NCI-H187 treated with DMSO at 0.1 percent for 48 hours (cell line): ENCODE measurements around the gene HARBI1.

Experiments
- DNase-seq: peaks from one replicate; lab custom pipeline; 2025; lab: John Stamatoyannopoulos, UW

The HARBI1 gene

DNA sequence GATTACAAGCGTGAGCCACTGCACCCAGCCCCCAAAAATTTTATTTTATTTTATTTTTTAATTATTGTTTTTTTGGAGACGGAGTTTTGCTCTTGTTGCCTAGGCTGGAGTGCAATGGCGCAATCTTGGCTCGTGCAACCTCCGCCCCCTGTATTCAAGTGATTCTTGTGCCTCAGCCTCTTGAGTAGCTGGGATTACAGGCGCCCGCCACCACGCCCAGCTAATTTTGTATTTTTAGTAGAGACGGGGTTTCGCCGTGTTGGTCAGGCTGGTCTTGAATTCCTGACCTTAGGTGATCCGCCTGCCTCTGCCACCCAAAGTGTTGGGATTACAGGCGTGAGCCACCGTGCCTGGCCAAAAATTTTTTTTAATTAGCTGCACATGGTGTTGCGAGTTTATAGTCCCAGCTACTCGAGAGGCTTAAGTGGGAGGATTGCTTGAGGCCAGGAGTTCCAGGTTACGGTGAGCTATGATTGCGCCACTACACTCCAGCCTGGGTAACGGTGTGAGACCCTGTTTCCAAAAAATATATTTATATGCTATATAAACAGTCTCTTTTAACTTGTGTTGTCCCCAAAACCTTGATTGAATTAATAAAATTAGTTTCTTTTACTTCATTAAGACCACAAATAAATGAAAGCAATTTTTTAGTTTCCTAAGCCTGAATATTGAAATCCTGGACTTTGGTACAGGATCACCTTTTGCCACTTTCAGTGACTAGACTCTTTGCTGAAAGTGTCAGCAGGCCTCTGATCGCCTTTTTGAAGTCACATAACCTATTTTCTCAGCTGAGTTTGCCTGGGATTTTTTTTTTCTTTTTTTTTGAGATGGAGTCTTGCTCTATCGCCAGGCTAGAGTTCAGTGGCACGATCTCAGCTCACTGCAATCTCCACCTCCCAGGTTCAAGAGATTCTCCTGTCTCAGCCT, 16.5 kb upstream of the HARBI1 start:
- no peak for DNase-seq

DNA sequence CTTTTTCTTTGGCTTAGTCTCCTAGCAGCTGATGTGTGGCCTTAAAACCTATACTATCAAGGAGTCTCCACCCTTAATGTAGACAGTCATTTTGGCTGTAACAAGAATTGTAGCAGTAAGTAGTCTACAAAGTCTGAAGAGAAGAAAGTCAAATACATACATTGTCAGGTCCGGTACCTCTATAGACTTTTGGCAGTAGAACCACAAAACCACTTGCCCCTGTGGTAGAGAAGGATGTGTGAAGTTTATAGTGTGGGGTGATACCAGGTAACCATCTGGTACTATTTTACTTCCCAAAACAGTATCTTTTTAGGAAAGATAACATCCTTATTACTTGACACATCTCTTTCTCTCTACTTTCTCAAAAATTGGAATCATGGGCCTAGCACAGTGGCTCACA, 15.5 kb upstream of the HARBI1 start:
- no peak for DNase-seq

DNA sequence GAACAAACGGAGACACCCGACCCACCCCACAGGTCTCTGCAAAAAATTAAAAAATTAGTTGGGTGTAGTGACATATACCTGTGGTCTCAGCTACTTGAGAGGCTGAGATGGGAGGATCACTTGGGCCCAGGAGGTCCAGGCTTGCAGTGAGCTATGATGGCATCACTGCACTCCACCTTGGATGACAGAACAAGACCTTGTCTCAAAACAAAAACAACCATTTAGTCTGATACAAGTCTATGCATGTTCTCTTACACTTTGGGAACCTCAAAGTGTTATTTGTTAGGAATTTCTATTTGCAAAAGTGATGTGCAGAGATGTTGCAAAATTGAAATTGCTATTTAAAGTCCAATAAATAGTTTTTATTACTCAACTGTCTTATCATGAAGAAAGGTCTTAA, 14.6 kb upstream of the HARBI1 start:
- DNase-seq: no peak

DNA sequence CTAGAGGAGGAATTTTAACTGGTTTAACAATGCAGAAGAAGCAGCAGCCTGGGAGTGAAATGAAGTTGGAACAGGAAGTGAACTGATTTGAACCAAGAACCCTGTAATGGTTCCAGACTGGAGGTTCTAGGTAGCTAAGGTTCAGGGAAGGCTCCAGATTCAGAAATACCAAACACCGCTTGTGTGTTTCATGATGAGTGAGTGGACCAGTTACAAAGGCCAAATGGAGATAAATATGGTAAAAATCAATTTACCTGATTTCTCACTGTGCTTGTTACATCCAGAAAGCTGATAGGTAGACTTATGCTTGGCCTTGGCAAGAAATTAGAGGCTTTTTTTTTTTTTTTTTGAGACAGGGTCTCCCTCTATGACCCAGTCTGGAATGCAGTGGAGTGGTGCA, 13.2 kb upstream of the HARBI1 start:
- DNase-seq: no peak

DNA sequence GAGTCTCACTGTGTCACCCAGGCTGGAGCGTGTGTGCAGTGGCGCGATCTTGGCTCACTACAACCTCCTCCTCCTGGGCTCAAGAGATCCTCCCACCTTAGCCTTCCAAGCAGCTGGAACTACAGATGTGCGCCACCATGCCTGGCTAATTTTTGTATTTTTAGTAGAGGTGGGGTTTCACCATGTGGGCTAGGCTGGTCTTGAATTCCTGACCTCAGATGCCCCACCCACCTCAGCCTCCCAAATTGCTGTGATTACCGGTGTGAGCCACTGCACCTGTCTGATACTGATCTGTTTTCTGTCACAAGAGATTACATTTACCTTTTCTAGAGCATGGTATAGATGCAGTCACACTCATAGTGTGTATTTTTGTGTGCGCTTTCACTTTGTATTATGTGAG, 11.9 kb upstream of the HARBI1 start:
- no peak for DNase-seq

DNA sequence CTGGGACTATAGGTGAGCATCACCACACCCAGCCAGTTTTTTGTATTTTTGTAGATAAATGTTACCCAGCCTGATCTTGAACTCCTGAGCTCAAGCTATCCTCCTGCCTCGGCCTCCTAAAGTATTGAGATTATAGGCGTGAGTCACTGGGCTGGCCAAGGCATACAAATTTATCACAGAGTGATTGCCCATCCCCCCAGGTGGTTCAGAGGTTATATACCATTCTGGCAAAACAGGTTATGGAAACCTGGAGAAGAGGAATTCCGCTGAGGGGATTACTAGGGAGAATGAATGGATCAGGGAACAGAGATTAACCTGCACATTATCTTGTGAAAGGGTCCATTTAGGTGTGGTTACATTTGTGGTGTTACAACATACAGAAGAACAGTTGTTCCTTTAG, 8.4 kb upstream of the HARBI1 start:
- DNase-seq: no peak

DNA sequence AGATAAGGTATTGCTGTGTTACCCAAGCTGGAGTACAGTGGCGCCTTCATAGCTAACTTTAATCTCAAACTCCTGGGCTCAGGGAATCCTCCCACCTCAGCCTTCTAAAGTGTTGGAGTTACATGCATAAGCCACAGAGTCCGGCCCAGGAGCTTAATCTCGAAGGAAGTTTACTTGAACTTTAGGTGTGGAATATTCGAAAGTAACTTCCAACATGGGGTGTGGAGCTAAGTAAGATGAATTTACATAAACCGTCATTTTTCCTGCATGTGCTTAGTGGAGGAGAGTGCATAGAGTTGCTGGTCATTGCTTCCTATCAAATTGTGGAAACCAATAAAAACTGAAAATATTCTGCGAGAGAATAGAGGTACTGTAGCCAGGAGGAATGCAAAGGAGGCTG, 1.8 kb upstream of the HARBI1 start:
- DNase-seq: no peak

DNA sequence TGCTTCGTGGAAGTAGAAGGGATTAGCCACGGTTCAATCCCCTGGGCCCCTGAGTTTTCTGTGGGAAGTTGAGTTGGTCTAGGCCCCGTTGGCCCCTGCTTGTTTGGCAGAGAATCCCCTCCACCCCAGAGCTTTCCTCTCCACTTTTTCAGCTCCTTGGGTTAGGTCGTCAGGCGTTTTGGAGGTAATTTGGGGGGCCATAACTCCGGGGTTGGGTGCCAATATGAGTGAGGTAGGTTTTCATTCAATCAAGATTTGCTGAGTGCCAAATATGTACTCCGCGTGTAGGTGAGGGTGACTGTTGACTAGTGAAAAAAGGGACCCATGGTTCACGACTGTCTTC, 916 bp upstream of the HARBI1 start:
- no peak for DNase-seq

DNA sequence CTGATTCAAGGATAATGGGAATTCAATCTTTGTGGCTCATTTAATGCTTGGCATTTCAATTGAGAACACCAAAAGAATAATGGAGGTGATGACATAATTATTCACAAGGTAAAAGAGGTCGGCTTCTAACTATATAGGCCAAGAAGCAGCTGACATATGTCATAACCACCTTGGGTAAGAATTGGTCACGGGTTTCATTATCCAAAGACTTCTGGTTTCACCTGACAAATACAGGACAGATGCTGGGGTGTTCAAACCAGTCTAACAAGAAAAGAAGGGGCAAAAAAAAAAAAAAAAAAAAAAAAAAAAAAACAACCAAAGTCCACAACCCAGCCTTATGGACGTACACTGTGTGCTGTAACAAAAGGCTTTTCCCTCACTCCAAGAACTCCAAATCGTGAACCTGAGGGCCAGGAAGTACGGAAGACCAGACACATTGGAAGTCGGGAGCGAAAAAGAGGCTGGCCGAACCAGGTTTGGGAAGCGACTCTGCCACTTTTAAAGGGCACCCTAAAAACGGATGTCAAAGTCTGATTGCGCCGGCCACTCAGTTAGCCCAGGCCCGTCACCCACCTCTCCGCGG, 385 bp downstream of the HARBI1 start:
- no peak for DNase-seq

DNA sequence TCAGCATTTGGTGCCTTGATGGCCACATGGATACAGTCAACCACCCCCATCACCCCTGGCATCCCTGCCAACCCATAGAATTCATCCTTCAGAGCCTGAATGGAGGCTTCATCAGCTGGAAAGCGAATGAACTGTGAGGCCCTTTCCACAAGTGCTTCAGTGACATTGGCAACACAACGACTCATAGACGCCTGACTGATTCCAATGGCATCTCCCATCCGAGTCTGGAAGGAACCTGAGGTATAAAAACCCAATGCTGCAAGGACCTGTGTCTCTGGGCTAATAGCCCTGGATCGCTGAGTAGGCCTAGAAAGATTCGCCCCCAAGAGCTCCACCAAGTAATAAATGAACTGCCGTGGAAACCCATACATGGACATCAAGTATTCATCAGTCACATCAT, 1.3 kb downstream of the HARBI1 start:
- no peak for DNase-seq

DNA sequence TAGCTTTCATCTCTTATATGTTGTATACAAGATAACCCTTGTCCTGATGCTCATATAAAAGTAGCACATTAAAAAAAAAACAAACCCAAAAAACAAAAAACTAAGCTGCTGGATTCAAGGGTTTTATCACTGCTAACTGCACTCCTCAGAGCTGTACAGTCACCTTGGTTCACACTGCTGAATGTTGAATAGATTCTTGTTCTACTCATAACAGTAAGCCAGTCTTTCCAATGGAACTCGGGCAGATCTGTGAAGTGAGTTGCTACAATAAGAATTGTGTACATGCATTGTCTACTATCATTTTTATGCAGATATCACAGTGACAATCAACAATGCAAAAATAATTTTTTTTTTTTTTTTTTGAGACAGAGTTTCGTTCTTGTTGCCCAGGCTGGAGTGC, 4.7 kb downstream of the HARBI1 start:
- DNase-seq: no peak

DNA sequence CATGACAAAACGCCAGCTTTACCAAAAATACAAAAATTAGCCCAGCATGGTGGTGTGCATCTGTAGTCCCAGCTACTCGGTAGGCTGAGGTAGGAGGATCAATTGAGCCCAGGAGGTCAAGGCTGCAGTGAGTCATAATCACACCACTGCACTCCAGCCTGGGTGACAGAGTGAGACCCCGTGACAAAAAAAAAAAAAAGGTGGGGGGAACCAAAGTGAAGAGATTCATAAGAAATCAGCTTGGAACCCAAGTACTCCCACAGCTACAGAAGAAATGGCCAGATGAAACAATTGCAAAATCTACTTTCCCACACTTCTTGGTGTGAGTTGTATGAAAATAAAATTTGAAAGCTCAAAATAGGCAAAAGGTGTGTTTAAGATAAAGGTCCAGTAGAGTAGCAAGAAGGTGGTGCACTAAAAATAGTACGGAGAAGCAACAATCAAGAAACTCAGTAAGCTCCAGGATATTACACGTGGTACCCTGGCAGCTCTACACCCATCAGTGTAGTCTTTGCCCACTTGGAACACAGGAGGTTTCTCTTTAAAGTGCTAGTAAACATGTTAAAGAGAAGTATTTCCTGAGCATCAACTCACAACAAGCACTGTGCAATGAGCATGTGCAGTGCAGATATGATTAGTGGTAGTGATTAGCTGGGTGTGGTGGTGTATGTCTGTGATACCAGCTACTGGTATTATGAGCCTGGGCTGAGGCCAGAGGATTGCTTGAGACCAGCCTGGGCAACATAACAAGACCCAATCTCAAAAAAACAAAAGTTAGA, 5.3 kb downstream of the HARBI1 start:
- no peak for DNase-seq

DNA sequence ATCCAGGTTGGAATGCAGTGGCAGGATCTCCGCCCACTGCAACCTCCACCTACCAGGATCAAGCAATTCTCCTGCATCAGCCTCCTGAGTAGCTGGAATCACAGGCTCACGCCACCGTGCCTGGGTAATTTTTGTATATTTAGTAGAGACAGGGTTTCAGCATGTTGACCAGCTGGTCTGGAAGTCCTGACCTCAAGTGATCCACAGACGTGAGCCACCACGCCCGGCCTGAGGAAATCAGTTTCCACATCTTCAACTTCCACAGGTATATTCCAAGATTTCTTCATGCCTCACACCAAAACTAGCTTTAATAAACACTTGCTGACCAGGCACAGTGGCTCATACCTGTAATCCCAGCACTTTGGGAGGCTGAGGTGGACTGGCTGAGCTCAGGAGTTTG, 7.6 kb downstream of the HARBI1 start:
- no peak for DNase-seq

DNA sequence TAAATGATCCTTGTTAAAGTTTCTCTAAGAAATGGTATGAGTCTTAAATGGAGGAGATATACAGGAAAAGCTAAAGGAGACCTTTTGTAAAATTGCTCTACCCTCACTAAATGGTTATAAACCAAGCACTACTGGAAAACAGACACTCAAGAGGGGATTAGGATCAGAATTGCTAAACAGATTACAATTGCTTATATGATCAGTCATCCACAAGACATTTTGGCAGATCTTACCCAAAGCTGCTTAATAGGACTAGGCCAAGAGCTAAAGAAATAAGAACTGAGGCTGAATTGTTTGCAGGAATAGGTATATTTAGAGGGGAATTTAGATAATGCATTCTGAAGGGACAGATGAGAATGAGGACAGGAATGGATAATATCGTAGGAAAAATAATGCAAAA, 9.5 kb downstream of the HARBI1 start:
- no peak for DNase-seq

DNA sequence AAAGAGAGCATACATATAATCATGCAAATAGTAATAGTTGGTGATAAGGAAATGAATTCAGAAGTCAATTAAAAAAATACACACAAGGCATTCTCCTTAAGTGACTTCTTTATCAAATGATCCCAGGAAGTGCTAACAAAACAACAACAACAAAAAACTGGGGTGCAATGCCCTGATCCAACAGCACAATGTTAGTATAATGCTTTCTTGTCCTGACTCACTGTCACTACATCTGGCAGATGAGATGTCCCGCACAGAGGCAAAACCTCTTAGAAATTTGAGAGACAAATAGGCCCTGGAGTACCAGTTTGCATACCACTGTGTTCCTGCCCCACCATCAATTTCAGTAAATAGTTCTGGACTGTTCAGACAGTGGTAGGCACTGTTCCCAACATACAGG, 12.2 kb downstream of the HARBI1 start:
- no peak for DNase-seq

DNA sequence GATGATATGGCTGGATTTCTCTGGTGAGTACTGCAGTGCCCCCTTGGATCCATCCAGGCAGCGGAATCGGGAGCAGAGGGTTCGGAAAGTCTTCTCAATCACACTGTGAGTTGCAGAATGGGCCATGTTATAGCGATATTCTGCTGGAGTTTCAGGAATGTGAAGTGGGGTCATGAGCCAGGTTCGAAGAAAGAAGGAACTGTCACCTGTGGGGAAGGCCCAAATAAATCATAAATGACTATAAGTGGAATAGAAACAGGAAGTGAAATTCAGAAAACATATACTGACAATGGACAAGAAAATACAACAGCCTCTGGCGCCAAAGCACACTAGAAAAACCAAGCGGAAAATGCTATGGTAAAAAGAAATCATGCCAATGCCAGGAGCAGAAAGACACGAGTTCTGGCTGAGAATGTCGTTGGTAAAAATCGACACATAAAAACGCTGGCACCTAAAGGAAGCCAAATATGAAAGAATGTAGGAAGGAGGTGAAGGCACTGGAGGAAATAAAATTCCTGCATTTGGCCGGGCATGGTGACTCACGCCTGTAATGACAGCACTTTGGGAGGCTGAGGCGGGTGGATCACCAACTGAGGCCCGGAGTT, 13.2 kb downstream of the HARBI1 start:
- DNase-seq: no peak

DNA sequence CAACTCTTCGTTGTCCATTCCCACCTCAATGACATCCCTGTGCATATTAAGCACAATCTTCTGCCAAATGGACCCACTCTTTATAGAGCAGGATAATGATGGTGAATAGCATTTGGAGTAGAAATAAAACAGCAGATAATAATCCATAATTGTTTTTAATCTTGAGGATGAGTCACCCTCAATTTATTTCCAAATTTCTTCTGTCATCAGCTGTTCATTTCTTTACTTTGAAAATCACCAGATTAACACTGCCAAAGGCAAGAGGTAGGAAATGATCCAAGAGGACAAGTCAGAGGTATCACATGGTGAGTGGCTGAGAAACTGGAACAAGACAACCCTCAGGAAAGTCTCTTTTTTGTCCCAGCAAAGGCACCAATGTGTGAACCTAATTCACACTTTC, 15.9 kb downstream of the HARBI1 start:
- DNase-seq: no peak

DNA sequence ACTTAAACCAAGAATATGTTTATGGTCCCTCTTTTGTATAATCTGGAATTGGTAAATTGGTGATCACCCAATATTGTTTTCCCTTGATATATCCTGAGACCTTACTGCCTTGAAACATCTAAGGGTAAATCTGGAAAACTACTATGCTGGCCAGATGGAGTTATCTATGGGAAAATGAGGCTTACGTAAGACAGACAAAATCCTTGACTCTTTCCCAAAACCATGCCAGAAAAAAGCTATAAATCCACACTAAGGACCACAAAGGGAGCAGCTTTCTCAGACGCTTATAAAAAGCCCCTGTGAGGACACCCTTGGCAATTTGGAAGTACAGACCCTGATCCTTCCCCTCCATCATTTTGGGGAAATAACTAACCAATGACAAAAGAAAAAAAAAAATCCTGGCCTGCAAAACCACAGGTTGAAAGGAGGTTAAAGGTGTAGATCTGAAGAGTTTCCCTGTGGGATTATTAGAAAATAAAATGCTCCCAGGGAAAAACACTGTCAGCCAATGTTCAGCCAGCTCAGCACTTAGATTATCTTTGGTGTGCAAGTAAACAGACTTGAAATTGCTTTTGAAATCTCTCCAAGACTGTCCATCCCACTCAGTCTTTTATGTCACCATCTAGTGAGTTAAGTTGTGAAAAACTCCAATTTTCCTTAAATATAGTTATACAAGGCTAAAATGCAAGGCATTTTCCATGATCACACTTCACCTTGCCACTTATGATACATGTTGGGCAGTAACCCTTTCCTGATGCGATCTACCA, 16.6 kb downstream of the HARBI1 start:
- DNase-seq: no peak

DNA sequence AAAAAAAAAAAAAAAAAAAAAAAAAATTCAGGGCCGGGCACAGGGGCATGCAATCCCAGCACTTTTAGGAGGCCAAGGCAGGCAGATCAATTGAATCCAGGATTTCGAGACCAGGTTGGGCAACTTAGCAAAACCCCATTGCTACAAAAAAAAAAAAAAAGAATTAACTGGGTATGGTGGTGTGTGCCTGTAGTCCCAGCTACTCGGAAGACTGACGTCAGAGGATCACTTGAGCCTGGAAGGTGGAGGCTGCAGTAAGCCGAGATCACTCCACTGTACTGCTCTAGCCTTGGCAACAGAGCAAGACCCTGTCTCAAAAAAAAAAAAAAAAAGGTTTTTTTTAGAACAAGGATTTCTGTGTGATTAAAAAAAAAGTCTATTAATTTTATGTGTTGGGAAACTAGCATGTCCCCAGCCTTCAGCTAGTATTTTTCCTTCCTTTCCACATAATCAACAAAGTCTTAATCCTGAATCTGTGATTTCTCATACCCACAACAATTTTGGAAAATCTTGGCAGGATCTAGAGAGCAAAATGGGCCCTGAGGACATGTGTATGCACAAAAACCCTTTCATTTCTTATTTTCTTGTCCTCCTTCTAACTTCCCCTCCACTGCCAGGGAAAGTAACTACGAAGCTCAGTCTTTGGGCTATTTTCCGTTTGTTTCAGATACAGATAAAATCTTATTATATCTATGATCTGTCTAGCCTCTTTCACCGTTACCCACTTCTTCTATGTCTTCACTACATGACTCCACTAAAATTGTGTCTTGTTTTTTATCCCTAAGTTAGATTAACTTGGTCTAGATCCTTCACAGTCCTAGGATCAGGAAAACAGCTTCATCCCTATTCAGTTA, 17.5 kb downstream of the HARBI1 start:
- no peak for DNase-seq

DNA sequence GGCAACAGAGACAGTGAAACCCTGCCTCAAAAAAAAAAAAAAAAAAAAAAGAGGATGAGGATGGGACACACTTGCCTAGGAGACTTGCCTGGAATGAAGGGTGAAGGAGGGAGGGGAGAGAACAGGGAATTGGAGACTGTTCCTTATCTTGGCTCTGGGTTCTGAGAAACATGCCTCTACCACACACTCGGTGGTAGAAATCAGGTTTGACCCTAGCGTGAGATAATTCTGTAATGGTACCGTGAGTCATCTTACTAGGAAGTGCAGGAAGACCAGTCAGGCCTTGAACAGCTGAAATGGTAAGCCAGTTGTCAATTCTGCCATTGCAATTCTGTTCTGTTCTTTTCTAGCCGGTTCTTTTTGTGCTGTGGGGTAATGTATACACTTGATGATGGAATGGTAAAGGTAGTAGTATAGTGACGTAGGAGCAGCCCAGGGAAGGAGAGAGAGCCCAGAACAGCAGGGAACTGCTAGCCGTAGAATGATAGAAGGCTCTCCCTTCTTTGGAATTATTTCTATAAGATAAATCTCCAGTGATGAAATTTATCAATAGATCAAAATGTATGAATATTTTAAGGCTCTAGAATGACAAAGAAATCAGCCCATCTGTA, 19.3 kb downstream of the HARBI1 start:
- no peak for DNase-seq

DNA sequence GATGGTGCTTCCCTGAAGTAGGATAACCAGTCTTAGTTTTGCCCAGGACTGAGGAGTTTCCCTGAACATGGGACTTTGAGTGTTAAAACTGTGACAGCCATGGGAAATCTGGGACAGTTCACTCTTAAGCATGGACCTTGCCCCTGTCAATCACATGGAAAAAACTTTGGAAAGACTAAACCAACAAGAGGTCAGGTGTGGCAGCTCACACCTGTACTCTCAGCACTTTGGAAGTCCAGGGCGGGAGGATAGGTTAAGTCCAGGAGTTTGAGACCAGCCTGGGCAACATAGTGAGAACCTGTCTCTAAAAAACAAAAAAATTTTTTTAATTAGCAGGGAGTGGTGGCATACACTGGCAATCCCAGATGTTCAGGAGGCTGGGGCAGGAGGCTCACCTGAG, 19.9 kb downstream of the HARBI1 start:
- DNase-seq: no peak
